ENCODE data around the gene SYTL2.
"Not testable (repeated sequence)": the region's sequence is repeated elsewhere in the genome, so short reads cannot be mapped to it uniquely, and the experiment has no call there.

SYTL2 gene

GRCh38 chr11:85705800-85706199 is 105.1 kb downstream of the SYTL2 start:
- no peak overlapping the region for H3K27ac ChIP-seq
- no peak for DNase-seq (ENCODE audit: low read depth, low spot score)

- no peak for DNase-seq (ENCODE audit: low read depth, low spot score)
Measured at GRCh38 chr11:85704967-85705366, 106.0 kb downstream of the SYTL2 start.

GRCh38 chr11:85699957-85700741 is 110.8 kb downstream of the SYTL2 start:
- H3K27ac ChIP-seq, result no peak overlapping the region
- no peak for DNase-seq (ENCODE audit: low read depth, low spot score)

More at GRCh38 chr11:85704967-85705366, 106.0 kb downstream of the SYTL2 start:
- no peak overlapping the region for H3K27ac ChIP-seq

- H3K27ac ChIP-seq, result no peak overlapping the region
- no peak for DNase-seq (ENCODE audit: low read depth, low spot score)
Measured at GRCh38 chr11:85698195-85698594, 112.7 kb downstream of the SYTL2 start.

- DNase-seq (ENCODE audit: low read depth, low spot score), result no peak
- H3K27ac ChIP-seq, result no peak overlapping the region
Measured at GRCh38 chr11:85697747-85698146, 113.2 kb downstream of the SYTL2 start.

- H3K27ac ChIP-seq, result no peak overlapping the region
- no peak for DNase-seq (ENCODE audit: low read depth, low spot score)
Measured at GRCh38 chr11:85695546-85695945, 115.4 kb downstream of the SYTL2 start.

- no peak overlapping the region for H3K27ac ChIP-seq
- no peak for DNase-seq (ENCODE audit: low read depth, low spot score)
Measured at GRCh38 chr11:85694385-85694980, 116.5 kb downstream of the SYTL2 start.

GRCh38 chr11:85685820-85686459 is 125.0 kb downstream of the SYTL2 start, which contains the start of gene CCDC89:
Gene CCDC89, minus strand, starts transcription at chr11:85686195. Its CDS starts 65 bp downstream, at chr11:85686130.
- H3K27ac ChIP-seq, result no peak within 1 kb of the TSS
- DNase-seq (ENCODE audit: low read depth, low spot score), result no peak

GRCh38 chr11:85685125-85685819 is 125.7 kb downstream of the SYTL2 start:
- no peak overlapping the region for H3K27ac ChIP-seq
- DNase-seq (ENCODE audit: low read depth, low spot score), result no peak

- H3K27ac ChIP-seq, result no peak overlapping the region
- DNase-seq (ENCODE audit: low read depth, low spot score), result no peak
Measured at GRCh38 chr11:85682330-85683305, 128.3 kb downstream of the SYTL2 start.

GRCh38 chr11:85680897-85681296 is 130.0 kb downstream of the SYTL2 start:
- no peak overlapping the region for H3K27ac ChIP-seq
- DNase-seq (ENCODE audit: low read depth, low spot score), result no peak

- DNase-seq (ENCODE audit: low read depth, low spot score), result no peak
- H3K27ac ChIP-seq, result no peak overlapping the region
Measured at GRCh38 chr11:85679576-85679975, 131.4 kb downstream of the SYTL2 start.

- DNase-seq (ENCODE audit: low read depth, low spot score), result no peak
- H3K27ac ChIP-seq, result no peak overlapping the region
Measured at GRCh38 chr11:85673393-85673792, 137.5 kb downstream of the SYTL2 start.

- H3K27ac ChIP-seq, result no peak overlapping the region
- DNase-seq (ENCODE audit: low read depth, low spot score), result no peak
Measured at GRCh38 chr11:85672105-85672902, 138.6 kb downstream of the SYTL2 start.

GRCh38 chr11:85670949-85671663 is 139.8 kb downstream of the SYTL2 start:
- not testable (repeated sequence) for H3K27ac ChIP-seq; DNase-seq (ENCODE audit: low read depth, low spot score)

GRCh38 chr11:85668157-85668556 is 142.8 kb downstream of the SYTL2 start:
- DNase-seq (ENCODE audit: low read depth, low spot score), result no peak
- H3K27ac ChIP-seq, result no peak overlapping the region

- no peak for DNase-seq (ENCODE audit: low read depth, low spot score)
- H3K27ac ChIP-seq, result no peak overlapping the region
Measured at GRCh38 chr11:85666687-85667086, 144.3 kb downstream of the SYTL2 start.

GRCh38 chr11:85665733-85666132 is 145.2 kb downstream of the SYTL2 start:
- H3K27ac ChIP-seq, result no peak overlapping the region
- no peak for DNase-seq (ENCODE audit: low read depth, low spot score)
